ENCODE results near the gene KCNK5.

KCNK5 gene

DNA sequence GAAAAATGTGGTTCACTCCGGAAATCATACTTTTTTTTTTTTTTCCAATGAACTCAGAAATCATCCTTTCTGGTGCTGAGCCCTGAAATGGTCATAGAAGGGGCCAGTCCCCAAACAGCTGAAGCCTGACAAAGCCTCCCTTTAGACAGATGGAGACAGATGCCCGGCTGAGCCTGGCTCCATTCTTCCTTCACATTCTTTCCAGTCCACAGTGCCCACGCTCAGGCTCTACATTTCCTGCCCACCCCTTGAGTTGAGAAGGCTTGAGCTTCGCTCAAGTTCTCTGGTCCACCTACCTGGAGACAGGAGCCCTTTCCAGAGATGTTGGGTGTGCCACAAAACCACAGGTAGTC is 41.2 kb downstream of the KCNK5 start:
- TF ChIP-seq POLR2AphosphoS5 (IDR thresholded peaks at IDR 0.05; ENCODE audit: borderline replicate concordance, low read depth, low read length) (no peak), EZH2 (IDR thresholded peaks at IDR 0.05) (no peak), FOXP2 (optimal IDR thresholded peaks at IDR 0.05; ENCODE audit: control extremely low read depth, extremely low read length, insufficient read depth) (no peak)
- Histone ChIP-seq H3K36me3 (ENCODE audit: insufficient read depth, low read length) (no peaks in the 10 kb centered on the region), H3K9me3 (ENCODE audit: low read depth, low read length) (no peaks in the 10 kb centered on the region), H3K9ac (ENCODE audit: insufficient read length) (no peak overlapping the region), H3K27ac (no peak overlapping the region), H3K4me3 (no peak overlapping the region)
- DNase-seq (ENCODE audit: low read depth, low spot score), result no peak

DNA sequence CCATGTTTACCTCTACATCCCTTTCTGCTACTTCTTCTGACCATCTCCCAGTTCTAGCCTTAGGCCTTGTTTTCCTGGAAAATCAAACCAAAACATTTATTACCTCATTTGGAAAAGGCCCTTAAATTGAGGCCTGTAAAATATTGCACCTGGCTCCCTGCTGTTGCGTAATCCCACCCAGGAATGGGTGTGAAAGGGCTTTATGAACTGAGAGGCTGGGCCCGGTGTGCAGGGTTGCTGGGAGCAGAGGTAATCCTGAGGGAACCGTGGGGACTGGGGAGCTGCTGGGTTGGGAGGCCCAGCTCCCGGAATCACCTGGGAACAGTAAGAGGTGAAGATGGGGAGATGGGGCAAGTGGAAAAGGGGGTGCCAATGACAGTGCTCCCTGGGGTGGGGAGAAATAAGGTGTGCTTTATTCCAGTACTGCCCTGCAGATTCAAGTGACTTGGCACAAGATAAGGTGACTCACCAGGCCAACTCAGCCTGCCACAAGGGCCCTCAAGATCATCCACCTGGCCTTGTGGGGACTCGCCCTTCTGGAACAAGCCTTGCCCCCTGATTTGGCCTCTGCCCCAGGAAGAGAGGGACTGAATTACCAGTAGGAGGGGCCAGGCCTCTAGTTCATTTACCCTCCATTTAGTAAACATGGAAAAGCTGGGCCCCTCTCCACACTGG is 44.2 kb downstream of the KCNK5 start:
- Histone ChIP-seq H3K27ac (no peak overlapping the region), H3K9me3 (ENCODE audit: low read depth, low read length) (no peaks in the 10 kb centered on the region), H3K9ac (ENCODE audit: insufficient read length) (no peak overlapping the region), H3K36me3 (ENCODE audit: insufficient read depth, low read length) (no peaks in the 10 kb centered on the region), H3K4me3 (no peak overlapping the region)
- TF ChIP-seq FOXP2 (optimal IDR thresholded peaks at IDR 0.05; ENCODE audit: control extremely low read depth, extremely low read length, insufficient read depth) (no peak), EZH2 (IDR thresholded peaks at IDR 0.05) (no peak), POLR2AphosphoS5 (IDR thresholded peaks at IDR 0.05; ENCODE audit: borderline replicate concordance, low read depth, low read length) (no peak)
- no peak for DNase-seq (ENCODE audit: low read depth, low spot score)

DNA sequence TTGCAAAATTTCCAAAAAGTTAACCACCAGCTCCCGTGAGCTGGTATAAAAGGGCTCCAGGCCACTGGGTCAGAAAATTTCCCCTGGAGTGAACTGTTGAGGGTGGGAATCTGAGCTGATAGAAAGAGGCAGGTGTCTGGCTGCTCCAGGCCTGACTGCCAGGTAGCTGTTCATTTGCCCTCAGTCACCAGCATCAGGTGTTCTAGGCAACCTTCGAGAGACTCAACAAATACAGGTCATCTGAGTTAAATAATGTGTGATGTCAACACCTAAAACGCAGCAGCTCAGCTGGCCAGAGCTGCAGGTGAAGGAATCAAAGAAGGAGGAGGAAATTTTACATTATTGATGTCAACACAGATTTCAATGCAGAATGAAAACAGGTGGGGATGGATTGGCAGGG is 46.7 kb downstream of the KCNK5 start:
- H3K36me3 ChIP-seq (ENCODE audit: insufficient read depth, low read length), result no peaks in the 10 kb centered on the region
- no peak overlapping the region for H3K9ac ChIP-seq (ENCODE audit: insufficient read length)
- no peak overlapping the region for H3K27ac ChIP-seq
- TF ChIP-seq EZH2 (IDR thresholded peaks at IDR 0.05) (no peak), FOXP2 (optimal IDR thresholded peaks at IDR 0.05; ENCODE audit: control extremely low read depth, extremely low read length, insufficient read depth) (no peak), POLR2AphosphoS5 (IDR thresholded peaks at IDR 0.05; ENCODE audit: borderline replicate concordance, low read depth, low read length) (no peak)
- H3K4me3 ChIP-seq, result no peak overlapping the region
- H3K9me3 ChIP-seq (ENCODE audit: low read depth, low read length), result no peaks in the 10 kb centered on the region
- no peak for DNase-seq (ENCODE audit: low read depth, low spot score)

DNA sequence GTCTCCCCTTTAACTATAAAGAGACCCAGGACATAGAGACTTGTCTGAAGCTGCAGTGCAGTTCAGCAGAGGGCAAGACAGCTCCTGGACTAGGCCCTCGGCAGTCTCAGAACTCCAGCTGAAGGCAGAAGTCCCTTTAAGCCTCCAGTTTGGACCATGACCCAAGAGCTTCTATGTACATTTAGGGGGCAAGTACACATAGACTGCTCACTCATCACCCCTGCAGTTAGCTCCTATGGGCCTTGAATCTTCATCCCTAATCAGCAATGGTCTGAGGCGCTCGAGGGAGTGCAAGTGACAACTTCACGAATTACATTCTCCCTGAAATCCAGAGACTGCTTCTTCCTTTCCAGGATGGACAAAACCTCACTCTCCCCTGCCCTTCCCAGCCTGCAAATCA is 47.4 kb downstream of the KCNK5 start:
- no peak overlapping the region for H3K27ac ChIP-seq
- no peaks in the 10 kb centered on the region for H3K36me3 ChIP-seq (ENCODE audit: insufficient read depth, low read length)
- no peaks in the 10 kb centered on the region for H3K9me3 ChIP-seq (ENCODE audit: low read depth, low read length)
- no peak overlapping the region for H3K9ac ChIP-seq (ENCODE audit: insufficient read length)
- TF ChIP-seq EZH2 (IDR thresholded peaks at IDR 0.05) (no peak), POLR2AphosphoS5 (IDR thresholded peaks at IDR 0.05; ENCODE audit: borderline replicate concordance, low read depth, low read length) (no peak), FOXP2 (optimal IDR thresholded peaks at IDR 0.05; ENCODE audit: control extremely low read depth, extremely low read length, insufficient read depth) (no peak)
- no peak overlapping the region for H3K4me3 ChIP-seq
- DNase-seq (ENCODE audit: low read depth, low spot score), result no peak

DNA sequence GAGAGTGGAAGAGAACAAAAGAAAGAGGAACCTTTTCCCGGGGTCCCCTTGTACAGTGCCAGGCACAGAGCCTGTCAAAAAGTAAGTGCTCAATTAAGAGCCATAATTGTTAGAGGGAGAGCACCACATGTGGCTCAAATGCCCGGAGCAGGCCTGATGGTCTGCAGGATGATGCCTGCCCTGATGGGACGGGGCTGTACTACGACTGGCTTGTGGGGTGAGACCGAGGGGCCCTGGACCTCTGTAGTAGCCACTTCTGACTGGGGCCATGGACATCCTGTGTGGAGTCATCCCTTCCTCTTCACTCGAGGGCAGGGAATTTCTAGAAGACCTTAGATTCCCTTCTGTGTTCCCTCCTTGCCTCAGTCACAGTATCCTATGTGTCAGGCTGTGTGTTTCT is 47.9 kb downstream of the KCNK5 start:
- no peaks in the 10 kb centered on the region for H3K36me3 ChIP-seq (ENCODE audit: insufficient read depth, low read length)
- DNase-seq (ENCODE audit: low read depth, low spot score), result no peak
- H3K9me3 ChIP-seq (ENCODE audit: low read depth, low read length), result no peaks in the 10 kb centered on the region
- no peak overlapping the region for H3K9ac ChIP-seq (ENCODE audit: insufficient read length)
- H3K4me3 ChIP-seq, result no peak overlapping the region
- TF ChIP-seq EZH2 (IDR thresholded peaks at IDR 0.05) (no peak), FOXP2 (optimal IDR thresholded peaks at IDR 0.05; ENCODE audit: control extremely low read depth, extremely low read length, insufficient read depth) (no peak), POLR2AphosphoS5 (IDR thresholded peaks at IDR 0.05; ENCODE audit: borderline replicate concordance, low read depth, low read length) (no peak)
- no peak overlapping the region for H3K27ac ChIP-seq

DNA sequence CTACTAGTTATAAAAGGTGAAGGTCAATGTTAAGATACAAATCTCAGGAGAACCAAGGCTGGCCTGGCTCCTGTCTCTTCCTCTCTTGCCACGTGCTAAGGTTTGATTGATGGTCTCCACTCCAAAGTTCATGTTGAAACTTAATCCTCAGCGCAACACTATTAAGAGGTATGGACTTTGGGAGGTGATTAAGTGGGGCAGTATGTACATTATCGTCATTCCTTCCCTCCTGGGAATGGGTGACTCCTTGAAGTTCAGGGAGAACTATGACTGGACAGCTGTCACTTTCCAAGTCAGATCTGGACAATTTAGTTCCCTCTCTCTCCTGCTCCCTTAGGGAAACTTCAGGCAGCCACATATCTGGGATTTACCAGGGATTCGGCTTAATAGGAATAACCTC is 50.5 kb downstream of the KCNK5 start:
- H3K4me3 ChIP-seq, result no peak overlapping the region
- no peaks in the 10 kb centered on the region for H3K9me3 ChIP-seq (ENCODE audit: low read depth, low read length)
- no peak overlapping the region for H3K9ac ChIP-seq (ENCODE audit: insufficient read length)
- H3K27ac ChIP-seq, result no peak overlapping the region
- no peaks in the 10 kb centered on the region for H3K36me3 ChIP-seq (ENCODE audit: insufficient read depth, low read length)
- no peak for TF ChIP-seq EZH2 (IDR thresholded peaks at IDR 0.05)
- TF ChIP-seq FOXP2 (optimal IDR thresholded peaks at IDR 0.05; ENCODE audit: control extremely low read depth, extremely low read length, insufficient read depth), result no peak
- TF ChIP-seq POLR2AphosphoS5 (IDR thresholded peaks at IDR 0.05; ENCODE audit: borderline replicate concordance, low read depth, low read length), result no peak
- no peak for DNase-seq (ENCODE audit: low read depth, low spot score)

DNA sequence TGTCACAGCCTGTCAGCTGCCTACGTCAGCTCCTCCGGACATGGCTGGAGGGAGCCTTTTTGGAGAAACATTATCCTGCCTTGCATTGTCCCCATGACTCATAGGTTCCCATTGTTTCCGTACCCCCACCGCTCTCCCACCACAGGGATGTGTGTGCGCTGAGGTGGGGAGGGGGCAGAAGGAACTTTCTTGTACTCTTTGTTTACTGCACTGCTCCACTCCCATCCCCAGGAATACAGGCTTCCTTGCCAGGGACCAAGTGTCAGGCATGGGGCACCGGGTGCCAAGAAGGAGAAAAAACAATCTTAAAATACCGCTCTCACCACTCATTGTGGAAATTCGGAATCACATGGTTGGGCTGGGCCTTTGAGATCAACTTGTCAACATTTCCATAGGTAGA is 51.0 kb downstream of the KCNK5 start:
- no peak for TF ChIP-seq POLR2AphosphoS5 (IDR thresholded peaks at IDR 0.05; ENCODE audit: borderline replicate concordance, low read depth, low read length)
- no peak for TF ChIP-seq FOXP2 (optimal IDR thresholded peaks at IDR 0.05; ENCODE audit: control extremely low read depth, extremely low read length, insufficient read depth)
- TF ChIP-seq EZH2 (IDR thresholded peaks at IDR 0.05), result no peak
- no peaks in the 10 kb centered on the region for H3K9me3 ChIP-seq (ENCODE audit: low read depth, low read length)
- H3K27ac ChIP-seq, result no peak overlapping the region
- no peaks in the 10 kb centered on the region for H3K36me3 ChIP-seq (ENCODE audit: insufficient read depth, low read length)
- no peak overlapping the region for H3K9ac ChIP-seq (ENCODE audit: insufficient read length)
- DNase-seq (ENCODE audit: low read depth, low spot score), result no peak
- no peak overlapping the region for H3K4me3 ChIP-seq

DNA sequence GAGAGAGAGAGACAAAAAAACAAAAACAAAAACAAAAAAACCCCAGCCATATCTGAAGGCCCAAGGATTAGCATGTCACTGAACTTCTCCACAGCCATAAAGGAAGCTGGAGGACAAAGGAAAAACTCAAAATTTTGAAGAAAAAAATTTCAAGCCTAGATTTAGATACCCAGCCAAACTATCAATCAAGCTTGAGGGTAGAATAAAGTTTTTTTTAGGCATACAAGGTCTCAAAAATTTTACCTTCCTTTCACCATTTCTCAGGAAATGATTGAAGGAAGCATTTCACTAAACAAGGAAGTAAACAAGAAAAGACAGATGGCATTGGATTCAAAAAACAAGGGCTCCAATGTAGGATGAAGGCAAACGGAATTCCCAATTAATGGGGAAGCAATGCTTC is 52.1 kb downstream of the KCNK5 start:
- Histone ChIP-seq H3K4me3 (no peak overlapping the region), H3K27ac (no peak overlapping the region), H3K9ac (ENCODE audit: insufficient read length) (no peak overlapping the region), H3K36me3 (ENCODE audit: insufficient read depth, low read length) (no peaks in the 10 kb centered on the region), H3K9me3 (ENCODE audit: low read depth, low read length) (no peaks in the 10 kb centered on the region)
- no peak for TF ChIP-seq FOXP2 (optimal IDR thresholded peaks at IDR 0.05; ENCODE audit: control extremely low read depth, extremely low read length, insufficient read depth)
- TF ChIP-seq EZH2 (IDR thresholded peaks at IDR 0.05), result no peak
- no peak for TF ChIP-seq POLR2AphosphoS5 (IDR thresholded peaks at IDR 0.05; ENCODE audit: borderline replicate concordance, low read depth, low read length)
- DNase-seq (ENCODE audit: low read depth, low spot score), result no peak

DNA sequence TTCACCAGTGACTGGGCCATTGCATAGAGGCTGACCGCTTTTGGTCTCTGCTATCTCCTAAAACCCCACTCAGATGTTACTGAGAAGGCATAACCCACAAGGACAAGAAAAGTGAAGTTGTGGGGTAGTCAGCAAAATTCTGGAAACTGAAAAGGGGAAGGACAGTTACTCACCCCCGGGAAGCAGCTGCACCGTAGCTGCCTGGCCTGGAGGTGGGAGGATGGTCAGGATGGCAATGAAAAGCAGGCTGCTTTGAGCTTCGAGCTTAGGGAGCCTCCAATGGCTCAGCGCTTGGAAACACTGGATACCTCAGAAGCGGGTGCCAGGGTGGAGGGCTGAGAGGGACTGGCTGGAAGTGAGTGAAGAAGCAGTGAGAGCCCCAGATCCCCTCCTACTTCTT is 56.0 kb downstream of the KCNK5 start:
- no peaks in the 10 kb centered on the region for H3K36me3 ChIP-seq (ENCODE audit: insufficient read depth, low read length)
- no peaks in the 10 kb centered on the region for H3K9me3 ChIP-seq (ENCODE audit: low read depth, low read length)
- H3K4me3 ChIP-seq, result no peak overlapping the region
- H3K27ac ChIP-seq, result no peak overlapping the region
- no peak overlapping the region for H3K9ac ChIP-seq (ENCODE audit: insufficient read length)
- no peak for TF ChIP-seq POLR2AphosphoS5 (IDR thresholded peaks at IDR 0.05; ENCODE audit: borderline replicate concordance, low read depth, low read length)
- TF ChIP-seq EZH2 (IDR thresholded peaks at IDR 0.05), result no peak
- no peak for TF ChIP-seq FOXP2 (optimal IDR thresholded peaks at IDR 0.05; ENCODE audit: control extremely low read depth, extremely low read length, insufficient read depth)
- DNase-seq (ENCODE audit: low read depth, low spot score), result no peak
